Measurements from ENCODE around the gene TNFRSF1B.
A peak's percentile ranks its signal among the peaks of the same experiment; 100 is the strongest.

The TNFRSF1B gene

DNA sequence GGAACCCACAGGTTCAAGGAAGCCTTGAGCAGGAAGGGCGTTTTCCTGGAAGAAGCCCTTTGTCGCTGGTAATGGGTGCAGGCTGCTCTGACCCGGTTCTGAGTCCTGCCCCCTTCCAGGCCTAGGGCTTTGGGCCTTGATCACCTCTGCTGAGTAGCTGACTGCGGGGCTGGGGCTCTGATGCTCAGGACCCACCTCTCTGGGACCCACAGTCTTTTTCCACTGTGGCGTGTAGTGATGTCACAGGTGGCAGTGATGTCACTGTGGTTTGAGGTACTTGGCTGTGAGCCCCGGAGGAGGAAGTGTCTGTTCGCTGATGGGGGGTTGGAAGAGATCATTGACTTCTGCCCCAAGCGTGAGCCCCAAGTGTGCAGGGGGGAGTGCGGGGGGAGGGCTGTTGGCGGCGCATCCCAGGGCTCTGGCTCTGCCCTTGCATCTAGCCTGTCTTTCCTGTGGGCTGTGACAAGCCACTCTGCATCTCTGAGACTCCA, 6.9 kb downstream of the TNFRSF1B start:
- Histone ChIP-seq H3K27me3 (no peaks in the 10 kb centered on the region), H3K4me3 (no peak overlapping the region), H3K36me3 (no peaks in the 10 kb centered on the region), H3K4me2 (peak overlapping the region; percentile 67), H3K4me1 (peaks cover 80% of the 10 kb centered on the region), H3K9me3 (no peaks in the 10 kb centered on the region), H3K9ac (no peak overlapping the region), H3K27ac (no peak overlapping the region), H4K20me1 (peaks cover 49% of the 10 kb centered on the region)
- TF ChIP-seq Cebpa-rat (IDR thresholded peaks at IDR 0.05) = no peak

DNA sequence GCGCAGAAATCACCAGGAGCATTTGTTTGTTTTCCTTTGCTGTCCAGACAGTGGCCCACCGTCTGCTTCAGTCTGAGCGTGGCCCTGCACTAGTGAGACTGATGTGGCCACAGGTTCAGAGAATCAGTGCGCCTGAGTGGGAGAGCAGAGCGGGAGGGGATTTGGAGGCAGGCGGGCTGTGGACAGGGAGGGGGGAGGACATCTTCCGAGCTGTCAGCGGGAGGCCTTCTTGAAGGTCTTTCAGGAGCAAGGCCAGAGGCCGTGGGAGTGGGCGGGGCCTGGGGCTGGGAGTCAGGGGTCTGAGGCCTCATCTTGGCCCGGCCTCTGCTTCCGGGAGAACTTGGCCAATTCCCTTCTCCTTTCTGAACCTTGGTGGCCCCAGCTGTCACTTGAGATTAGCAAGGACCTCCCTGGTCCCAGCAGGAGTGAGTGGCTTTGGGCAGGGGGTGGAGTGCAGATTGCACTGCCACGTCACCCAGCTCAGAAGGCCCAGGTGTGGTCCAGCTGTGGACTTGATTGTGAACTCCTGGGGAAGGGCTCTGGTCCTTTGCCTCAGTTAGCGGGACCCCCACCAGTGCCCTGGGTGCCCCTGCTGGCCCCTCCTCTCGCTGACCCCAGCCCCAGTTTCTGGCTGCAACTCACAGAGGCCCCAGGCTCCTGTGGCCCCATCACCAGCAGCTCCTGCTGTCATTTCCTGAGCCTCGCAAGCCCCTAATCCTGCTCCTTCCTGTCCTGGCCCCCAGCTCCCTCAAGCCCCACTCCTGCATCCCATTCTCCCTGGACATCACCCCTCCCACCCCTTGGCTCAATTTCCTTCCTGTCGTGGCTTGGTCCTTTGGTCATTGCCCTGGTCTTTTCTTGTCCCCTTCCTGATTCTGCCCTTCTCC, 8.4 kb downstream of the TNFRSF1B start:
- Histone ChIP-seq H3K9me3 (no peaks in the 10 kb centered on the region), H4K20me1 (peaks cover 52% of the 10 kb centered on the region), H3K27ac (peak overlapping the region; percentile 46; the same call in 1 of the 2 replicates), H3K9ac (no peak overlapping the region), H3K4me1 (peaks cover 81% of the 10 kb centered on the region), H3K27me3 (no peaks in the 10 kb centered on the region), H3K36me3 (no peaks in the 10 kb centered on the region), H3K4me3 (no peak overlapping the region; the same call in 1 of the 2 replicates), H3K4me2 (peak overlapping the region; percentile 67)
- no peak for TF ChIP-seq Cebpa-rat (IDR thresholded peaks at IDR 0.05)

DNA sequence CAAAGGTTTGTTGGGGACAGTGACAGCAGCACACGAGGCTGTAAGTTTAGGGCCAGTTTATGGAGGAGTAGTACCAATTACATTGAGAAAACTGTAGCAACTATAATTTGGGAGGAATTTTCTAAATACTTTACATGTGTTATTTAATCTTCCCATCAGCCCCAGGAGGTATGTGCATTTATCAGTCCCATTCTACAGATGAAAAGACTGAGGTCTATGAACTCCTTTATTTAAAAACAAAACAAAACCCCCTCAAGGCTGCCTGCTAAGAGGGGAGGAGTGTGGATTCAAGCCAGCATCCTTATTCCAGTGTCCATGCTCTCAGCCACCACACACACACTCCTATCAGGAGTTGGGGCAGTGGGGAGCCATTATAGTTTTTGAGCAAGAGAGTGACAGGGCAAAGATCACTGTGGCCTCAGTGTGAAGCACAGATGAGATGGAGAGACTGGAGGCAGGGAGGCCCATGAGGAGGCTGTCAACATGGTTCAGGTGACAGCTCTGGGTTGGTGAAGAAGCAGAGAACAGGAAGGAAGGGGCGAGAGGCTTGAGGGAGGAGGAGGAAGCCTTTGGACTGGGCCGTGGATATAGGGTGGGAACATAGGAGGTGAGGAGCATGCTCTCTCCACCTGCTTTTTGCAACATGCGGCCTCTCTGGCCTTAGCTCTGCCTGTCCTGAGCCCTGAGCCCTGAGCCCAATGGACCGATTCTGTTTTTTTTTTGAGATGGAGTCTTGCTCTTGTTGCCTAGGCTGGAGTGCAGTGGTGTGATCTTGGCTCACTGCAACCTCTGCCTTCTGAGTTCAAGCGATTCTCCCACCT, 9.7 kb downstream of the TNFRSF1B start:
- H3K27ac ChIP-seq = no peak overlapping the region
- H4K20me1 ChIP-seq = peaks cover 59% of the 10 kb centered on the region
- H3K9ac ChIP-seq = no peak overlapping the region
- peaks cover 87% of the 10 kb centered on the region for H3K4me1 ChIP-seq
- TF ChIP-seq Cebpa-rat (IDR thresholded peaks at IDR 0.05) = no peak
- H3K4me2 ChIP-seq = peak overlapping the region; percentile 6; the same call in 1 of the 2 replicates
- no peak overlapping the region for H3K4me3 ChIP-seq
- no peaks in the 10 kb centered on the region for H3K9me3 ChIP-seq
- no peaks in the 10 kb centered on the region for H3K27me3 ChIP-seq
- no peaks in the 10 kb centered on the region for H3K36me3 ChIP-seq

DNA sequence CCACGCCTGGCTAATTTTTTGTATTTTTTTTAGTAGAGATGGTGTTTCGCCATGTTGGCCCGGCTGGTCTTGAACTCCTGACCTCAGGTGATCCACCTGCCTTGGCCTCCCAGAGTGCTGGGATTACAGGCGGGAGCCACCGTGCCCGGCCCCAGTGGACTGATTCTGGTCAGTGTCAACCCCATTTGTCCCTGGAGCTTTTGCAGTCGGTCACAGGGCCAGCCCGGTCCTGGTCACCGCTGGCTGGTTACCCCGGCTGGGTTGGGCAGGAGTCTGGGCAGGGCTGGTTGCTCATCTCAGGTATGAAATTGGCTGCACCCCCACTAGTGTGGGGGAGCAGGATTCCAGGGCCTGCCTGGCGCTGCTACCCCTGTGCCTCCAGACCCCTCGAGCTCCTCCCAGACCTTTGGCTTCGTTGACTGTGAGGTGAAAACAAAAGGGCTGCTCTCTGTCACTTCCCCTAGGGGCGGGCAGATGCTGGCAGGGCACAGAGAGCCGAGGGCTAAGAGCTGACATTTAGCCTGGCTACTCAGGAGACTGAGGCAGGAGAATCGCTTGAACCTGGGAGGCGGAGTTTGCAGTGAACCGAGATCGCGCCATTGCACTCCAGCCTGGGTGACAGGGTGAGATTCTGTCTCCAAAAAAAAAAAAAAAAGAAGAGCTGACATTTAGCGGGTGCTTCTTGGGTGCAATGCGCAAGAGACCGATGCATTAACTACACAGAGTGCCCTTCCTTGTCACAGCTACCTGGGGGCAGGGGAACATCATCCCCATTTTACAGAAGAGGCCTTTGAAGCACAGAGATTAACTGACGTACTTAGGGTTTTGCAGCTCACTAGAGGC, 10.6 kb downstream of the TNFRSF1B start:
- Histone ChIP-seq H3K27me3 (no peaks in the 10 kb centered on the region), H3K27ac (no peak overlapping the region), H3K4me3 (no peak overlapping the region), H3K4me1 (peaks cover 85% of the 10 kb centered on the region), H3K36me3 (no peaks in the 10 kb centered on the region), H3K4me2 (peak overlapping the region; percentile 94), H3K9ac (no peak overlapping the region), H4K20me1 (peaks cover 57% of the 10 kb centered on the region), H3K9me3 (no peaks in the 10 kb centered on the region)
- no peak for TF ChIP-seq Cebpa-rat (IDR thresholded peaks at IDR 0.05)

DNA sequence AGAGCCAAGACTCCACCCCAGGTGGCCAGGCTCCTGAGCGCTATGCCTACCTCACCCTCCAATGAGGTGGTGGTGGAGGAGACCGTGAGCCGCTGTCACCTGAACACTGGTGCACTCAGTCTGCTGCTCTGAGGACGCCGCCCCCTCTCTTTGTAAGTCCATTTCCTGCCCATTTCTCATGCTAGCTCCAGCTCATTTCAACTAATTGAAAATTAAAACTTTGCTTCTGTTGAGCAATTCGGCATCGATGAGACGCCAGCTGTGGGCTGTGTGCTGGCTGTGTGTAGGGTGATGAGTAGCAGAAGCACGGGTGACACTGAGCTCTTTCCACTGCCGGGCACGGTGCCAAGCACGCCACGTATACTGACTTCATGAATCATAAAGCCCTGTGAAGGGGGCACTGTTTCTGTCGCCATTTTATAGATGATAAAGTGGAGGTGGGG, 11.2 kb downstream of the TNFRSF1B start:
- Histone ChIP-seq H3K36me3 (no peaks in the 10 kb centered on the region), H4K20me1 (peaks cover 51% of the 10 kb centered on the region), H3K27me3 (no peaks in the 10 kb centered on the region), H3K9me3 (no peaks in the 10 kb centered on the region), H3K9ac (no peak overlapping the region), H3K4me3 (no peak overlapping the region), H3K27ac (no peak overlapping the region), H3K4me2 (peak overlapping the region; percentile 94), H3K4me1 (peaks cover 85% of the 10 kb centered on the region)
- TF ChIP-seq Cebpa-rat (IDR thresholded peaks at IDR 0.05) = no peak

DNA sequence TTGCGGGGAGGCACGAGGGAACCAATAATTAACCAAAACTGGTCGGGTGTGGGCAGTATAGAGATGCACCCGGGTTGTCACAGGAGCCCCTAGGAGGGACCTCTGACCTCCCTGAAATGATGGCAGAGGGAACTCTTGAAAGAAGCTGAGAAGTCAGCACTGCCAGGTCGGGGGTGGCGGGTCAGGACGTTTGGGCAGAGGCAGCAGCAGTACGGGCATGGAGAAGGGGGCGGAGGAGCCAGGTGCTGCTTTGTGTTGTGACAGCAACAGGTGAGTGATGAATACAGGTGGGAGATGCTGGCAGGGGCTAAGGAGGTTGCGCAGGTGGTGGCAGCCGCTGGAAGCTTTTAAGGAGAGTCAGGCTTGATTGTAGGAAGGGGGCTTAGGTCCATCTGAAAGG, 11.7 kb downstream of the TNFRSF1B start:
- TF ChIP-seq Cebpa-rat (IDR thresholded peaks at IDR 0.05) = no peak
- H3K4me2 ChIP-seq = peak overlapping the region; percentile 94
- H3K36me3 ChIP-seq = no peaks in the 10 kb centered on the region
- no peak overlapping the region for H3K9ac ChIP-seq
- no peak overlapping the region for H3K27ac ChIP-seq
- peaks cover 47% of the 10 kb centered on the region for H4K20me1 ChIP-seq
- H3K9me3 ChIP-seq = no peaks in the 10 kb centered on the region
- no peaks in the 10 kb centered on the region for H3K27me3 ChIP-seq
- peak overlapping the region; percentile 24 for H3K4me3 ChIP-seq
- peaks cover 81% of the 10 kb centered on the region for H3K4me1 ChIP-seq

DNA sequence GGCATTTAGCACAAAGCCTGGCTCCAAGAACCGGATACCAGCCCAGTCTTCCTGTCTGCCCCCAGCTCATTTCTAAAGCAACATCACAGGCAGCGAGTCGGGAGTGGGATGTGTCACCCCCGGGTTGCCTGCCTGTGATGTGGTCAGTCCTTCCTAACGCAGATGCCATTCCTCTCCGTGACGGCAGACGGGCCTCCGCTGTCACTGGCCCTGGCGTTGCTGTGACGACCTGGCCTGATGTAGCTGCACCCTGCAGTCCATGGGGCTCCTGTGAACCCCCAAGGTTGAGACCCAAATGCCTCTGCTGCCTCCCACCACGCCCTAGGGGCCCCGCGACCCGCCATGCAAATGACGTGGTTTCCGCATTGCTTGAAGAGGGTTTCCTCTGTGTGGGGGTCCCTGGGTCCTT, 12.3 kb downstream of the TNFRSF1B start:
- Histone ChIP-seq H3K4me3 (peak overlapping the region; percentile 24), H3K4me1 (peaks cover 79% of the 10 kb centered on the region), H4K20me1 (peaks cover 43% of the 10 kb centered on the region), H3K9ac (no peak overlapping the region), H3K27me3 (no peaks in the 10 kb centered on the region), H3K4me2 (peak overlapping the region; percentile 94), H3K27ac (no peak overlapping the region), H3K9me3 (no peaks in the 10 kb centered on the region), H3K36me3 (no peaks in the 10 kb centered on the region)
- TF ChIP-seq Cebpa-rat (IDR thresholded peaks at IDR 0.05) = no peak; the same call in 1 of the 2 replicates

DNA sequence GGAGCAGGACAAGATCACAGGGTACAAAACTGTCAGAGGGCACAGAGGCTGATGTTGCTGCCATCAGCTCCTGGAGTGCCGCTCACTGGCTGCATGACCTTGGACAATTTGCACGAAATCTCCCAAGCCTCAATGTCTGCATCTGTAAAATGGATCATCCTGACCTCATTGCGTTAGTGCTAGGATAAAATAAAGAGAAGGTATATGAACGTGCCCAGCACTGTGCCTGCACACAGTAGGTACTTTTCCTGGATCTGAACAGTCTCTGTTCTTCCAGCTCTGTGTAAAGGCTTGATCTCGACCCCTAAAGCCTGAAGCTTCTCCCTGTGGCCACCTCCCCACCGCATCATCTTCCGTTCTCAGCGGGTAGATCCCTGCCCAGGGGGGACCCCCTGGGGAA, 12.9 kb downstream of the TNFRSF1B start:
- H3K27me3 ChIP-seq = no peaks in the 10 kb centered on the region
- no peaks in the 10 kb centered on the region for H3K36me3 ChIP-seq
- no peak overlapping the region for H3K27ac ChIP-seq
- peaks cover 79% of the 10 kb centered on the region for H3K4me1 ChIP-seq
- H4K20me1 ChIP-seq = peaks cover 43% of the 10 kb centered on the region
- no peak overlapping the region for H3K9ac ChIP-seq
- peak overlapping the region; percentile 24; the same call in 1 of the 2 replicates for H3K4me3 ChIP-seq
- peak overlapping the region; percentile 94 for H3K4me2 ChIP-seq
- H3K9me3 ChIP-seq = no peaks in the 10 kb centered on the region
- no peak for TF ChIP-seq Cebpa-rat (IDR thresholded peaks at IDR 0.05)

DNA sequence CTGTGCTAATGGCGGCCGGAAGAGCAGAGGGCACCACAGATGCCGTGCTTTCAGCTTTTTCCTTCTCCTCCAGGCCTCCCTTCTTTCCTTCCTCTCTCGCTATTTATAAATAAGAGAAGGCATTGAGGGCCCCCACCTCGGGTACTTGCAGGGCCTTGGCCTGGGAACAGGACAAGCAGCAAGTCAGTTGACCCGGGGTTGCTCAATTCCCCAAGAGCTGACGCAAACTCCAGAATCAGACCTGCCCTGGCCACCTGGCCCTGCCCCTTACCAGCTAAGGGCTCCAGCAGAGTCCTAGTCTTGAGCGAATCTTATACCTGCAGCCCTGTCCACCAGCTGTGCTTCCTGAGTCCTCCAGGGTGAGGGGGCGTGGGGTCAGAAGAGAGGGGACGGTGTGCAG, 13.5 kb downstream of the TNFRSF1B start:
- Histone ChIP-seq H3K4me3 (no peak overlapping the region), H4K20me1 (peaks cover 43% of the 10 kb centered on the region), H3K4me2 (peak overlapping the region; percentile 94), H3K27ac (no peak overlapping the region), H3K9me3 (no peaks in the 10 kb centered on the region), H3K9ac (no peak overlapping the region), H3K27me3 (no peaks in the 10 kb centered on the region), H3K36me3 (no peaks in the 10 kb centered on the region), H3K4me1 (peaks cover 79% of the 10 kb centered on the region)
- no peak for TF ChIP-seq Cebpa-rat (IDR thresholded peaks at IDR 0.05)

All from BLaER1 (cell line).